CD4-positive, alpha-beta memory T cell (primary cell): Measurements from ENCODE around the gene MRAP. TPM values are rescaled to one million over a fixed set of nuclear protein-coding genes. Genes with fewer than 3 reads are reported as not detected.

ENCODE experiments used
- CTCF ChIA-PET: fragments of 350-600 bp; sonication (Branson Sonifier 250); formaldehyde crosslinking; loops from one replicate; lab custom pipeline; 2021; ENCODE audit warnings: inconsistent platforms; ENCODE audit not compliant: partially characterized antibody; lab: Charles Lee
- POLR2A ChIA-PET: fragments of 350-600 bp; sonication (Branson Sonifier 250); formaldehyde crosslinking; loops from one replicate; lab custom pipeline; 2021; ENCODE audit not compliant: partially characterized antibody; lab: Charles Lee
- DNase-seq, 5 donors: peaks; one replicate each; pipeline versions ENCODE4 v3.0.0 to v3.0.0-alpha.2; 2020 to 2022; ENCODE audit warnings: mixed read lengths in 1 of 5
- H3K27ac ChIP-seq: one replicate; pipeline ENCODE4 v1.7.0; 2013; ENCODE audit warnings: low read depth, low read length
- H3K27me3 ChIP-seq: 2 replicates; pipeline ENCODE4 v1.7.0; 2013; ENCODE audit warnings: mild to moderate bottlenecking, low read length, moderate library complexity; ENCODE audit not compliant: insufficient read depth
- H3K36me3 ChIP-seq: 2 replicates; pipeline ENCODE4 v1.7.0; 2013; ENCODE audit warnings: mild to moderate bottlenecking, low read length, moderate library complexity; ENCODE audit not compliant: insufficient read depth
- H3K4me1 ChIP-seq: 2 replicates; pipeline ENCODE4 v1.7.0; 2013; ENCODE audit warnings: mild to moderate bottlenecking, low read length, moderate library complexity; ENCODE audit not compliant: insufficient read depth
- H3K4me3 ChIP-seq, 2 donors: one replicate each; pipeline ENCODE4 v1.7.0; 2013; ENCODE audit warnings: low read length in 2 of 2, mild to moderate bottlenecking in 1 of 2
- H3K9me3 ChIP-seq, 2 donors: one replicate each; pipeline ENCODE4 v1.7.0; 2013; ENCODE audit warnings: low read length in 2 of 2, control low read depth in 1 of 2; ENCODE audit not compliant: control insufficient read depth in 1 of 2
- H3K27ac Mint-ChIP-seq, 7 donors: one replicate each; pipeline ENCODE4 v1.8.0; 2020 to 2021; ENCODE audit warnings: mixed read lengths in 7 of 7, mild to moderate bottlenecking in 6 of 7, inconsistent platforms in 3 of 7, moderate library complexity in 3 of 7
- H3K27me3 Mint-ChIP-seq, 2 donors: one replicate each; pipeline ENCODE4 v1.8.0; 2020 to 2021; ENCODE audit warnings: mixed read lengths in 2 of 2
- H3K36me3 Mint-ChIP-seq, 2 donors: one replicate each; pipeline ENCODE4 v1.8.0; 2020 to 2021; ENCODE audit warnings: mixed read lengths in 2 of 2, inconsistent platforms in 1 of 2, mild to moderate bottlenecking in 1 of 2
- H3K4me1 Mint-ChIP-seq, 4 donors: one replicate each; pipeline ENCODE4 v1.8.0; 2020 to 2021; ENCODE audit warnings: mixed read lengths in 4 of 4, mild to moderate bottlenecking in 1 of 4
- H3K4me3 Mint-ChIP-seq, 8 donors: one replicate each; pipeline ENCODE4 v1.8.0; 2020 to 2021; ENCODE audit warnings: mixed read lengths in 8 of 8, mild to moderate bottlenecking in 7 of 8, moderate library complexity in 6 of 8, inconsistent platforms in 3 of 8
- H3K9me3 Mint-ChIP-seq, 8 donors: one replicate each; pipeline ENCODE4 v1.8.0; 2020 to 2021; ENCODE audit warnings: mixed read lengths in 8 of 8, mild to moderate bottlenecking in 5 of 8, inconsistent platforms in 3 of 8, moderate library complexity in 1 of 8
- intact Hi-C: fragments of 100-400 bp; cut with micrococcal nuclease; formaldehyde crosslinking; loops from one replicate; pipeline ENCODE4 v1.15.1; 2023
- polyA plus RNA-seq, 2 donors: library from polyadenylated mRNA; unstranded; fragments of 300-500 nt; fragmentation: Illumina TruSeq; gene quantifications; one replicate each; pipeline ENCODE4 v1.2.3, GENCODE V29; 2021
- total RNA-seq, 2 experiments: library from RNA; stranded (reverse); gene quantifications; one replicate each; pipeline ENCODE4 v1.2.3, GENCODE V29; 2021

Gene MRAP
- total and polyA plus RNA-seq, 4 experiments from 2014 or later = not detected

- DNase-seq = no peak
- Mint-ChIP-seq H3K4me1 (no peaks in the 10 kb centered on the region), H3K4me3 (no peak overlapping the region), H3K9me3 (peaks cover 4 to 18% (median 12%) of the 10 kb centered on the region in 8 donors), H3K27me3 (no peaks in the 10 kb centered on the region), H3K27ac (no peak overlapping the region), H3K36me3 (peaks cover 85 to 90% of the 10 kb centered on the region in 2 donors)
- ChIA-PET CTCF (no interaction called here), POLR2A (no interaction called here)
- Histone ChIP-seq H3K27me3 (no peaks in the 10 kb centered on the region), H3K9me3 (peaks cover 0 to 10% of the 10 kb centered on the region in 2 donors), H3K4me3 (no peak overlapping the region), H3K36me3 (peaks cover 79% of the 10 kb centered on the region), H3K27ac (no peak overlapping the region), H3K4me1 (no peaks in the 10 kb centered on the region)
- intact Hi-C loops = no loop called here
Observed at GRCh38 chr21:32347351-32347750, 48.7 kb downstream of the MRAP start.

- peaks cover 0 to 10% of the 10 kb centered on the region in 2 donors for H3K9me3 ChIP-seq
- Mint-ChIP-seq H3K36me3 (peaks cover 87 to 91% of the 10 kb centered on the region in 2 donors), H3K27me3 (no peaks in the 10 kb centered on the region), H3K4me3 (no peak overlapping the region), H3K27ac (no peak overlapping the region), H3K4me1 (no peaks in the 10 kb centered on the region), H3K9me3 (peaks cover 4 to 18% (median 12%) of the 10 kb centered on the region in 8 donors)
- H3K4me3 ChIP-seq = no peak overlapping the region
- POLR2A ChIA-PET = no interaction called here
- CTCF ChIA-PET = no interaction called here
- peaks cover 85% of the 10 kb centered on the region for H3K36me3 ChIP-seq
- H3K4me1 ChIP-seq = no peaks in the 10 kb centered on the region
- no peaks in the 10 kb centered on the region for H3K27me3 ChIP-seq
- intact Hi-C loops = no loop called here
- DNase-seq = no peak
- H3K27ac ChIP-seq = no peak overlapping the region
Observed at GRCh38 chr21:32347977-32348376, 49.3 kb downstream of the MRAP start.

GRCh38 chr21:32348604-32349332 is 50.1 kb downstream of the MRAP start:
- DNase-seq = no peak
- H3K4me3 ChIP-seq = no peak overlapping the region
- no peaks in the 10 kb centered on the region for H3K4me1 Mint-ChIP-seq
- ChIA-PET CTCF (no interaction called here), POLR2A (no interaction called here)
- no peaks in the 10 kb centered on the region for H3K4me1 ChIP-seq
- H3K9me3 Mint-ChIP-seq = peaks cover 4 to 13% (median 11%) of the 10 kb centered on the region in 8 donors
- peak overlapping the region in 1 of 7 donors; percentile 10 for H3K27ac Mint-ChIP-seq
- H3K4me3 Mint-ChIP-seq = no peak overlapping the region
- intact Hi-C loops = no loop called here
- H3K9me3 ChIP-seq = peaks cover 0 to 10% of the 10 kb centered on the region in 2 donors
- no peak overlapping the region for H3K27ac ChIP-seq
- no peaks in the 10 kb centered on the region for H3K27me3 ChIP-seq
- peaks cover 87 to 91% of the 10 kb centered on the region in 2 donors for H3K36me3 Mint-ChIP-seq
- peaks cover 86% of the 10 kb centered on the region for H3K36me3 ChIP-seq
- H3K27me3 Mint-ChIP-seq = no peaks in the 10 kb centered on the region

- peaks cover 0 to 8% of the 10 kb centered on the region in 2 donors for H3K9me3 ChIP-seq
- Mint-ChIP-seq H3K4me3 (no peak overlapping the region), H3K4me1 (no peaks in the 10 kb centered on the region), H3K27me3 (no peaks in the 10 kb centered on the region), H3K9me3 (peaks cover 2 to 8% (median 7%) of the 10 kb centered on the region in 8 donors), H3K27ac (no peak overlapping the region), H3K36me3 (peaks cover 87 to 91% of the 10 kb centered on the region in 2 donors)
- ChIA-PET POLR2A (no interaction called here), CTCF (no interaction called here)
- H3K4me3 ChIP-seq = no peak overlapping the region
- intact Hi-C loops = no loop called here
- H3K27ac ChIP-seq = no peak overlapping the region
- no peaks in the 10 kb centered on the region for H3K27me3 ChIP-seq
- no peaks in the 10 kb centered on the region for H3K4me1 ChIP-seq
- H3K36me3 ChIP-seq = peaks cover 86% of the 10 kb centered on the region
- DNase-seq = no peak
Observed at GRCh38 chr21:32349333-32349944, 50.8 kb downstream of the MRAP start.

- Histone ChIP-seq H3K27ac (no peak overlapping the region), H3K27me3 (no peaks in the 10 kb centered on the region), H3K36me3 (peaks cover 82% of the 10 kb centered on the region), H3K4me3 (no peak overlapping the region), H3K9me3 (no peaks in the 10 kb centered on the region), H3K4me1 (no peaks in the 10 kb centered on the region)
- H3K9me3 Mint-ChIP-seq = no peaks in the 10 kb centered on the region
- intact Hi-C loops = no loop called here
- H3K36me3 Mint-ChIP-seq = peaks cover 87 to 92% of the 10 kb centered on the region in 2 donors
- H3K4me1 Mint-ChIP-seq = no peaks in the 10 kb centered on the region
- DNase-seq = no peak
- ChIA-PET POLR2A (no interaction called here), CTCF (no interaction called here)
- no peaks in the 10 kb centered on the region for H3K27me3 Mint-ChIP-seq
- no peak overlapping the region for H3K27ac Mint-ChIP-seq
- no peak overlapping the region for H3K4me3 Mint-ChIP-seq
Observed at GRCh38 chr21:32350211-32350980, 51.7 kb downstream of the MRAP start.

GRCh38 chr21:32350981-32351380 is 52.3 kb downstream of the MRAP start:
- intact Hi-C loops = no loop called here
- peaks cover 86 to 94% of the 10 kb centered on the region in 2 donors for H3K36me3 Mint-ChIP-seq
- CTCF ChIA-PET = no interaction called here
- Histone ChIP-seq H3K27ac (no peak overlapping the region), H3K4me3 (no peak overlapping the region), H3K9me3 (no peaks in the 10 kb centered on the region), H3K36me3 (peaks cover 80% of the 10 kb centered on the region), H3K27me3 (no peaks in the 10 kb centered on the region), H3K4me1 (no peaks in the 10 kb centered on the region)
- no peak overlapping the region for H3K4me3 Mint-ChIP-seq
- no peak for DNase-seq
- H3K4me1 Mint-ChIP-seq = no peaks in the 10 kb centered on the region
- peak overlapping the region in 1 of 7 donors; percentile 23 for H3K27ac Mint-ChIP-seq
- POLR2A ChIA-PET = no interaction called here
- no peaks in the 10 kb centered on the region for H3K9me3 Mint-ChIP-seq
- no peaks in the 10 kb centered on the region for H3K27me3 Mint-ChIP-seq

GRCh38 chr21:32351428-32351827 is 52.8 kb downstream of the MRAP start:
- Histone ChIP-seq H3K36me3 (peaks cover 81% of the 10 kb centered on the region), H3K4me3 (no peak overlapping the region), H3K4me1 (no peaks in the 10 kb centered on the region), H3K27me3 (no peaks in the 10 kb centered on the region), H3K27ac (no peak overlapping the region), H3K9me3 (no peaks in the 10 kb centered on the region)
- ChIA-PET POLR2A (no interaction called here), CTCF (no interaction called here)
- intact Hi-C loops = no loop called here
- H3K36me3 Mint-ChIP-seq = peaks cover 84 to 94% of the 10 kb centered on the region in 2 donors
- H3K4me3 Mint-ChIP-seq = no peak overlapping the region
- DNase-seq = no peak
- H3K27ac Mint-ChIP-seq = no peak overlapping the region
- no peaks in the 10 kb centered on the region for H3K27me3 Mint-ChIP-seq
- H3K9me3 Mint-ChIP-seq = no peaks in the 10 kb centered on the region
- H3K4me1 Mint-ChIP-seq = no peaks in the 10 kb centered on the region
